Measurements from ENCODE around the gene NR6A1.

NR6A1 gene

DNA sequence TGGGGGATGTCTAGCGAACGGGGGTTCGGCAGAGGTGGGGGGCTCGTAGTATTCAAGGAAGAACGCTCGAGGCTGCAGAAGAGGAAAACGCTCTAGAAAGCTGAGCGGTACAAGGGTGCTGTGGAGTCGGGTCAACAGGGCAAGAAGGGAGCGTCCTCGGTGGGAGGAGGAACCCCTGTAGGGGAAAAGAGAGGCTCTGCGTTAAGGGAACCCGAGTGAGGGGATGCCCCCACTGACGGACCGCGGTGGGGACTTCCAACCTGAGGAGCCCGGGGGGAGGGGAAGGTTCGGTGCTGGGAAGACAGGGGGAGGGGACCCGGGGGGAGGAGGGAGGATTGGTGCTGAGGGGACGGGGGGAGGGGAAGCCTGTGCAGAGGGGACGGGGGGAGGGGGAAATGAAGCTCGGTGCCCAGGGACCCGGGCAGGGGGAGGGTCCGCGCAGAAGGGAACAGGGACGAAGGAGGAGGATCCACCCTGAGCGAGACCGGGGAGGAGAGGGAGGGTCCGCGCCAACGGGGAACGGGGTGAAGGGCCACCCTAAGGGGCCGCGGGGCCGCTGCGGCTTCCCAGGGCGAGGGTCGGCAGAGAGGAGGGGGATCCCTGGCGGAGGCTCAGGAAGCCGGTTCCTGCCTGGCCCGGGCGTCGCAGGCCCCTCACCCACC is 621 bp downstream of the NR6A1 start:
- Histone ChIP-seq H3K36me3 (no peaks in the 10 kb centered on the region), H3K27me3 (peaks cover 49% of the 10 kb centered on the region), H3K4me3 (ENCODE audit: low read depth, low read length) (peak overlapping the region; percentile 66), H3K4me1 (no peaks in the 10 kb centered on the region), H3K9me3 (no peaks in the 10 kb centered on the region)
- TF ChIP-seq, protein P1, sequence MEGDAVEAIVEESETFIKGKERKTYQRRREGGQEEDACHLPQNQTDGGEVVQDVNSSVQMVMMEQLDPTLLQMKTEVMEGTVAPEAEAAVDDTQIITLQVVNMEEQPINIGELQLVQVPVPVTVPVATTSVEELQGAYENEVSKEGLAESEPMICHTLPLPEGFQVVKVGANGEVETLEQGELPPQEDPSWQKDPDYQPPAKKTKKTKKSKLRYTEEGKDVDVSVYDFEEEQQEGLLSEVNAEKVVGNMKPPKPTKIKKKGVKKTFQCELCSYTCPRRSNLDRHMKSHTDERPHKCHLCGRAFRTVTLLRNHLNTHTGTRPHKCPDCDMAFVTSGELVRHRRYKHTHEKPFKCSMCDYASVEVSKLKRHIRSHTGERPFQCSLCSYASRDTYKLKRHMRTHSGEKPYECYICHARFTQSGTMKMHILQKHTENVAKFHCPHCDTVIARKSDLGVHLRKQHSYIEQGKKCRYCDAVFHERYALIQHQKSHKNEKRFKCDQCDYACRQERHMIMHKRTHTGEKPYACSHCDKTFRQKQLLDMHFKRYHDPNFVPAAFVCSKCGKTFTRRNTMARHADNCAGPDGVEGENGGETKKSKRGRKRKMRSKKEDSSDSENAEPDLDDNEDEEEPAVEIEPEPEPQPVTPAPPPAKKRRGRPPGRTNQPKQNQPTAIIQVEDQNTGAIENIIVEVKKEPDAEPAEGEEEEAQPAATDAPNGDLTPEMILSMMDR (IDR thresholded peaks at IDR 0.05; ENCODE audit: low read depth, low read length) = no peak
- DNase-seq = no peak

DNA sequence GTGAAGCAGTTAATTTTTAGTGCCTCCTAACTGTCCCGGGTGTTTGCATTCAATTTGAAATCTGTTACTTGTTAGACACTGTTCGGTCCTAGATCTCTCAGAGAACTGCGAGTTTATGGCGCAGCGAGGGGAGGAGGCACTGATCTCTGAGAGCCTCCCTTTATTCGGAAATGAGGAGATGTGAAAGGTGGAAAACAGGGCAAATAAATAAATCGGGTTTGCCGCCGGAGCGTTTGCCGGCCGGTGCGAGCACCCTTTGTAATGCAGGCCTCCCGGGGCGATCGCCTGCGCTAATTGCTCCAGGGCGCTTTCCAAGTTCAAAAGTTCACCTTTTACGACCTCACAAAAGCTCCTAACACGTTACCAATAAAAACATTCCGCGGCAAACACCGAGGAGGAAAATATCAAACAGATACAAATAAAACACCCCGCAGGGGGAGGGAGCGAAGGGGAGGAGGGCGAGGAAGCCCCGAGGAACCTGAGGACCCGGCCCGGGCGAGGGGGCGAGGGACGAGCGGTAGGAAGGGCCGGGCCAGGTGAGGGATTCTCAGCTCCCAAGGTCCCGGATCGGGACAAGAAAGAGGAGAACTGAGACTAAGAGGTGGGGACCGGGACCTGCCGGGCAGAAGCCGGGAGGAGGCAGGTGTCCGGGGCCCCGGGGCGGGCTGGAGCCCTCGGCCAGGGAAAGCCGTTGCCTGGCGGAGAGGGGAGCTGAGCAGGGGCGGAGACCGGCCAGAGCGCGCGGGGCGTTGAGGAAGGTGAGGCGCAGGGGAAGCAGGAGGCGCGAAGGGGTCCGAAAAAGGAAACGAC is 1.4 kb downstream of the NR6A1 start:
- H3K4me1 ChIP-seq = no peaks in the 10 kb centered on the region
- H3K4me3 ChIP-seq (ENCODE audit: low read depth, low read length) = peak overlapping the region; percentile 66
- DNase-seq = no peak
- TF ChIP-seq, protein P1 (IDR thresholded peaks at IDR 0.05; ENCODE audit: low read depth, low read length) = no peak
- H3K27me3 ChIP-seq = peaks cover 56% of the 10 kb centered on the region
- no peaks in the 10 kb centered on the region for H3K9me3 ChIP-seq
- H3K36me3 ChIP-seq = no peaks in the 10 kb centered on the region

DNA sequence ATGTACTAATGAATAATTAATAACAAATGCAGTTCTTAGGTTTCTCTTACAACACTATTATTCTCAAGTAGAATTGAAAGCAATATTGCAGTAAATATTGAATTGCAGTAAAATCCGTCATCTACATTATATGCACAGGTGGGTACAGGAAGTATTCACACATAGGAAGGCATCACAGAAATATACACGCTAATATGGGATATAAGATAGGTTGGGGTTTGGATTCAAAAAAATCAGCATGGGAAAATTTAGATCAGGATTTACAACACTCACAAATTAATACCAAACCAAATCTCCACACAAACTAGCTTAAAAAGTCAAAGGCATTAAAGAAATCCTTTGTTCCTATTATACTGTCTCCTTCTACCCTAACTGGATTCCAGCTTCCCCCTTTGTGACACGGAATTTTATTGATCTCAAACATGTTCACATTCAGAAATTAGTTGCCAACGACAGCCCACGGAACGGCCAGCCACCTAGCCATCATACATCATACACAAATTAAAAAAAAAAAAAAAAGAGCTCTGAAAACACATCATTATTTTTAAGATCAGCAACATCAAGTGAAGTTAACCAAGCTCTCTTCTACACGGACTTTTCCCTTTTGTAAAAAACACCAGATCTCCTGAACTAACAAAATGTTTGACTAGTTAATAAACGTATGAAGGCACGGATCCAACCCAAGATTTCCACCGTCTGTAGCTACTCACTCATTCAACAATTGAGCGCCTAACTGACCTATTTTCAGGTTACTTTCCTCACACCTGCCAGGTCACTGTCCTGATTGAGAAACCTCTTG is 2.2 kb downstream of the NR6A1 start:
- Histone ChIP-seq H3K36me3 (no peaks in the 10 kb centered on the region), H3K27me3 (peaks cover 64% of the 10 kb centered on the region), H3K4me1 (no peaks in the 10 kb centered on the region), H3K4me3 (ENCODE audit: low read depth, low read length) (peak overlapping the region; percentile 66), H3K9me3 (no peaks in the 10 kb centered on the region)
- no peak for DNase-seq
- TF ChIP-seq, protein P1 (IDR thresholded peaks at IDR 0.05; ENCODE audit: low read depth, low read length) = no peak

DNA sequence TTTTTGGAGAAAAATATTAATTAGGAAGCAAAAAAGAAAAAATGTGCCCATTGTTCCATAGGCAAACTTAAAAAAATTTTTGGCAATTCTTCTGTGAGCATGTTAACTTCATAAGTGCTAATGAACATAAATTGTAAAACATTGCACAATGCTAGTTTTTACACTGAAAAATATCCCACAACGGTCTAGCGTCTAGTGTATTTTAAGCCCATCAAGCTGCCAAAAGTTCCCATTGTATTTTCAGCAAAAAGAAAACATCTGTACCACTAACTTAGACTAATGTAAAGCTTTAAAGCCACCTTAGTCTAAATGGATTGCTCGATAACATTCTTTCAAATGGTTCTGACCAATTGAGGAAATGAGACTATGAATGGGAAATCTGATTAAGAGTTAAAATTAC is 2.8 kb downstream of the NR6A1 start:
- no peaks in the 10 kb centered on the region for H3K36me3 ChIP-seq
- H3K9me3 ChIP-seq = no peaks in the 10 kb centered on the region
- TF ChIP-seq, protein P1 (IDR thresholded peaks at IDR 0.05; ENCODE audit: low read depth, low read length) = no peak
- no peaks in the 10 kb centered on the region for H3K4me1 ChIP-seq
- H3K4me3 ChIP-seq (ENCODE audit: low read depth, low read length) = no peak overlapping the region
- no peak for DNase-seq
- H3K27me3 ChIP-seq = peaks cover 70% of the 10 kb centered on the region

DNA sequence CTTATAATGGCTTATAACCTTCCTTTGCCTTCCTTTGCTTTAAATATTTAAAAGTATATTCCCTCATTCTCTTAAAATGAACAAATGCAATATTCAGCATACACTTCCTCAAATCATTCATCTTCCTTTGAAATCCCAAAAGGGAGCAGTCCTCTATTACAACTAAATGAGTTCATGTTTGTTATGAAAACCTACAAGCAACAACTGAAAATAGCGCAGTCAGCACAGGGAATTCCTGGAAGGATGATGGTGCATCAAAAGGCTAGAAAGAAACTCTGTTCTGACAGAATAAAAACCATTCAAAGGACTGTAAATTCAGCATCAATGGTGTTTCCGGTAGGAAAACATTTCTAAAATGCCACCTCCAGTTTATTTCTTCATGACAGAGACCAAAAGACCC is 3.3 kb downstream of the NR6A1 start:
- Histone ChIP-seq H3K4me1 (no peaks in the 10 kb centered on the region), H3K9me3 (no peaks in the 10 kb centered on the region), H3K4me3 (ENCODE audit: low read depth, low read length) (no peak overlapping the region), H3K27me3 (peaks cover 76% of the 10 kb centered on the region), H3K36me3 (no peaks in the 10 kb centered on the region)
- DNase-seq = no peak
- TF ChIP-seq, protein P1 (IDR thresholded peaks at IDR 0.05; ENCODE audit: low read depth, low read length) = no peak
